HG03565 (cell line): ENCODE data around the gene KCNQ1OT1.

Source experiments
- ATAC-seq: cut with Tn5 transposase; IDR thresholded peaks from one replicate; pipeline ENCODE4 v1.9.1; 2021; ENCODE audit warnings: mild to moderate bottlenecking, moderate library complexity; ENCODE audit not compliant: unreplicated experiment

The KCNQ1OT1 gene

DNA sequence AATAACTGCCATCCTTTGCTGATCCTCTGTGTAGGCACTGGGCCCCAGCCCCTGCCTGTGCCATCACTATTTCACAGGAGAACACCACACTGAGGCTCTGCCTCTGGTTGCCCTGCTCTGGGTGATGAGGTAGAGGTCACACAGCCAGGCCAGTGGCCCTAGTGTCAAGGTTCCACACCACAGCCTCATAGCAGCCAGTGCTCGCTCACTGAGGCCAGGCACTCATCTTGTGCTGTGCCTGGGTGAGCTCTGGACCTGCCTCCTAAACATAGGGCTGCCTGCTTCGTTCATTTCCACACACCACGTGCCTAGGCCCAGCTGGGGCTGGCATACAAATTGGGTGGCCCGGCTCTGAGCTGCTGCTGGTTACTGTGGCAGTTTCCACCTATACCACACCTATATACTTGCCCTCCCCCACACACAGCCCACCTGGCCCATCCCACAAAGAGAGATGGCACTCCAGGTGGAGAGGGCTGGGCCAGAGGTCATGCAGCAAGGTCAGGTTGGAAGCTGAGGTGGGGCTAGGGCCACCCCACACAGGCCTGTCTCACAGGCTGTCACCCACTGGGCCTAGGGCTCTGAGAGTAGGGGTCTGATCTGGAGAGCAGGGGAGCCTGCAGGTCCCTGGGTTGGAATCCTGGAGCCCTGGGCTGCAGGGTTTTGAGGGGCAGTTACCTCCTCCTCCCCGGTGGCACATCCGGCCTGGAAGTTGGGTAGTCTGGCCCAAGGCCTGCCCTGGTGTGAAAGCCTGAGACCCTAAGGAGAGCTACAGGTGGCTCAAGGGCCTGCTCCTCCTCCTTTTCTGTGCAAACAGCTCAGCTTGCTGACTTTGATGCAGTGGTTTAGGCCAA is 11.2 kb downstream of the KCNQ1OT1 start:
- ATAC-seq, result no peak

DNA sequence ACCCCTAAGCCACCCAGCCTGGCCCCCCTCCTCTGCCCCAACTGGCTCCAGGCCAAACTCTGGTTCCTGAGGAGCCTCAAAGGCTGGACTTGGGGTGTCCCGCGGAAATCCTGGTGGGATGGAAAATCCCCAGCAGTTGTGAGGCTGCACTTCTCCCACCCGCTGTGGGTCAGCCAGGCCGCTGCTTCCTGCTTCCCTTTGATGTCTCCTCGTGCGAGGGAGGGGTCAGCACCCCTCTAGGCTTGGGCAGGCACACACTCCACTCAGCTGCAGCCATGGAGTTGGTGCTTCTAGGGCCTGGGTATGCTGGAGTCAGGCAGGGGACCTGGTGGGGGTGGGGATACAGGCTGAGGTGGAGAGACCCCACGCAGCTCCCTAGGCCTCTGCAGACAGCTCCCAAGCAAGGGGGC is 12.0 kb downstream of the KCNQ1OT1 start:
- no peak for ATAC-seq

DNA sequence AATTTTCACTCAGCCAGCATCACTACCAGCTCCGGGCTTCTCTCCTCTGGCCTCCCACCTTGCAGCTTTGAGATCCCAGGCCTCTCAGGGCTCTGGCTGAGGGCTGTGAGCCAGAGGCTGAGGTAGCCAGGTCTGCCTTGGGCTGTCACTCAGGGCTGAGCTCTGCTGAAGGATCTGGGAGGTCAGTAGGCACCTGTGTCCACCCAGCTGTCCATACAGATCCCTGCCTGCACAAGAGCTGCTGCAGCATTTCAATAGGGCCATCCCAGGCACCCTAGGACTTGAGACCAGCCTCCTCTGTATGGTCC is 12.6 kb downstream of the KCNQ1OT1 start:
- ATAC-seq, result no peak

DNA sequence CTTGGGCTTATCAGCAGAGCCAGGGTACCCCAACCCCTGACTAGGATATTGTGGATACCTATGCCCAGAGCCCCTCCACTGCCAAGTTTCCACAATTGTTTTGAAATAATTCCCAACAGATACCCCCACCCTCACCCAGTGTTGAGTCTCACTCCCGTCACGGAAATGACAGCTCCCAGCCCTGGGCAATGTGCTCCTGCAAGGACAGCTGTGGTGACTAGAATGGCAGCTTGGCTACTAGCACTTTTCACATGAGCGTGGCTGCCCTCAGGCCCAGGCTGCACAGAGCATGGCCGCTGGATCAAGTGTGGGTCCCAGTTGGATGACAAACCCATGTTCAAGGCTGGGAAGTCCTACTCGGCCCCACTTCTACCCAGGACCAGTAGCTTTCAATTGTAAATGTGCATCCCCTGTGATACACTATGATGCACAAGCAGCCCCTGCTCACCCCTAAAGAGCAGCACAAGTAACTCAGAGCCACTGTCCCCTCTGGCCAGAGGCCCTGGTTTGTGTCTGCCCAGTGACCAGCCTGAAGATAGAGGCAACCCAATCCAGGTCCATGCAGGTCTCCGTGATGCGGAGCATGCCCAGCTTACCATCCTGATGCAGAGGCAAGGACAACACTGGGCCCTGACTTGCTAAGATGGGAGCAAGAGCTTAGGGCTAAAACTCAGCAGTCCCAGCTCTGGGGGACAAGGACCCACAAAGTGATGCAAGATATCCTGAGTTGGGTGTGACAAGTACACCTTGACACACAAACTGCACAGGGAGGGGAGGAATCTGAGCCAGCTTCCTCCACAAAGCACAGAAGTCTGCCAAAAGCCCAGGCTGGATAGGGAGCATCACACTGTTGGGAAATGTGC is 13.2 kb downstream of the KCNQ1OT1 start:
- ATAC-seq, result no peak

DNA sequence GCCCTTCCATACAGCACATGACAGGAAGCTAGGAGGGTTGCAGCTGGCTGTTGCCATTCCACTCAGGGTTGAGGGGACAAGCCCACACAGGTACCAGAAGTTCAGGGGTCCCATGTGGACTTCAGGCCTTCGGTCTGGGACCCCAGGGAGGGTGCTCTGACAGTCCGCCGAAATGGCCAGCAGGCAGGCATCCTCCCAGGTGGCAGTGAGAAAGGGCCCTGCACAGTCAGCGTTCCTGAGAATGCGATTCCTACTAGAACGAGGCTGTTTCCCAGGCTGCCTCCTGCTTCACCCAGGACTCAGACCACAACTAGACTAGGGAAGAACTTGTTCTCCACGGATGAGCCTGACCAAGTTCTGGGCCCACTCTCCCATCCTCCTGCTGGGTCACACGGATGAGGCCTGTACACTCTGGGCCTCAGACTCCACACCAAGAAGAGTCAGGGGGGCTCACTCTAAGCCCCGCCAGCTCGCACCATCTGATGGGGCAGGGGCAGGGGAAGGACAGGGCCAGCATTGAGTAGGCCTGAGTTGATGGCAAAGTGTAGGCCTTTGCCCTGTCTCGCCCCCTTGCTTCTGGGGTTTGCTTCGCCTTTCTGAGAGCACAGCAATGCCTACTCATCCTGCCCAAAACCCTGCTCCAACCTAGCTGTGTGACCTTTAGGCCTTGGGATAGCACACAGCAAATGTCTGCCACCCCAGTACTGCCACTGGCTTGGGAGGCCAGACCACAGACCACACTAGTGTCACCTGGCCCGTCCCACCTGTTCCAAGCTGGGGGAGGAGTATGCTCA is 14.0 kb downstream of the KCNQ1OT1 start:
- ATAC-seq, result no peak

DNA sequence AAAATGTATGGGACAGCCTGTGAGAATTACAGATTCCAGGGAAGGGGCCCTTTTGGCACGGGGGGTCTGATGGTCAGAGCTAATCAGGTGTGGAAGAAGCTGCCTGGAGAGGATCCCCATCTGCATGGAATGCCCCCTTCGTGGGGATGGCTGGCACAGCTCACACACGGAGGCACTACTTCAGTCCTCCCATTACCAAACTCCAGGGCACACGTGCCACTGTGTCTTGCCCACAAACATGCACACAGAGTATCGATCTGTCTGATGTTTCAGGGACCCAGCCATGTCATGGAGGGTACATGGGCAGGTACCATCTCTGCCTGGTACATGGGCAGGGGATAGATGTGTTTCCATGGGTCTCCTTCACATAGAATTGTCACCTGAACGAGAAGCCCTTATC is 14.7 kb downstream of the KCNQ1OT1 start:
- no peak for ATAC-seq

DNA sequence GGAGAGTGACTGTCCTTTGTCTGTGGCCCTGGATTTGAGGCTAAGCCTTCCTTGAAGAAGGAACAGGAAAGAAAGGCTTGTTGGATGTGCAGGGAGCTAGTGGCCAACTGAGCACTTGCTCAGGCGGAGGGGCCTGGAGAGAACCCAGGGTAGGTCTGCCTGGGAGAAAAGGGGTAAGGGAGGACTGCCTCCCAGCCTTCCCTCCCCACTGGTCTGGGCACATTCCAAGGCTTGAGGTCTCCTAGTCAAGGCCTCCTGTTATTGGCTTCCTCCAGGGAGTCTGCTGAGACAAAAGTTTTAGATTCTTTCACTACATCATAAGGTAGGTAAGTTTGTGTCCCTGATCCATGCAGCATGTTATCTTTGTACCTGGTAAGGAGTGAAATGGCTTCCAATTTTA is 15.2 kb downstream of the KCNQ1OT1 start:
- ATAC-seq, result no peak

DNA sequence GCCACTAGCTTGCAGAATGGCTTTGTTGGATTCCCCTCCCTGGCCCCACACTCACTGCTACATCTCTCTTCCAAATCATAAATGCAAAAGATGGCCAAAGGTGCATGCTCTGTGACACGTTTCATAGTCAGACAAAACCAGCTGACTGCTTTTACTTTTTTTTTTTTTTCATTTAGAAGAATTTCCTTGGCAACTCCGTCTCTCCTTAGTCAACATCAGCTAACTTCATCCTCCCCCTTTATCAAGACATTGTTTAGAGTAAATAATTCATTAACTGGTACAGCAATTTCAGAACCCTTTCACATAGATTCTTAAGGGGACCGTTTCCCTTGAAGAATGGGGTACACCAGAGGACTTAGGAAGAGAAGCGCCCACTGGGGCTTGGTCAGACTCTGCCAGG is 16.0 kb downstream of the KCNQ1OT1 start:
- no peak for ATAC-seq

DNA sequence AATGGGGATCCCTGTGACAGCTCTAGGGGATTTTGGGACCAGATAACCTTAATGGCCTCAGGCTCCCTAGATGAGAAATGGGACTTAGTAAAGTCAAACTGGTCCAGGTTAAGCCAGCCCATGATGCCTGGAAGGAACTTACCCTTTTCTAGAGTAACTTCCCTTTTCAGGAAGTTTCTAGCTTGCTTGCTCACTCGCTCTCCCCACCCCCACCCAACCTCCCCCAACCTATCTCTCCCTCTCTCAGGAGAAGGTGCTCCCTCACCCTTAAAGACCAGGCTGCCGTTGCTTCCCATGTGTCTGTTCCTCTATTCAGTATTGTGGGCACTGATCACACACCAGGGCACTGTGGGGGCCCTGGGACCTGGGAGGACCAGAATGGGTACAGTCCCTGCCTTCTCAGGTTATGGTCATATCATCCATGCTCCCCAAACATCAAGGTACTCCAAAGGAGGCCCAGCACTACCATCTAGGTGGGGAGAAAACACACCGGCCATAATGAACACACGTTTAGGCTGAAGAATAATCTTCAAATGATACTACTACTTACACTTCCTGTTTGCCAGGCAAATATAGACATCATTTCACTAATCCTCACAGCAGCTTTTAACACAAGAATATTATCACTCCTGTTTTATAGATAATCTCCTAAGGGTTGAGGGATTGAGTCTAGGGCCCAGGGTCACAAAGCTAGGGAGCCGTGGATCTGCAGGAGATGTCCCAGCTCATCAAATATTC is 18.2 kb downstream of the KCNQ1OT1 start:
- ATAC-seq, result no peak

DNA sequence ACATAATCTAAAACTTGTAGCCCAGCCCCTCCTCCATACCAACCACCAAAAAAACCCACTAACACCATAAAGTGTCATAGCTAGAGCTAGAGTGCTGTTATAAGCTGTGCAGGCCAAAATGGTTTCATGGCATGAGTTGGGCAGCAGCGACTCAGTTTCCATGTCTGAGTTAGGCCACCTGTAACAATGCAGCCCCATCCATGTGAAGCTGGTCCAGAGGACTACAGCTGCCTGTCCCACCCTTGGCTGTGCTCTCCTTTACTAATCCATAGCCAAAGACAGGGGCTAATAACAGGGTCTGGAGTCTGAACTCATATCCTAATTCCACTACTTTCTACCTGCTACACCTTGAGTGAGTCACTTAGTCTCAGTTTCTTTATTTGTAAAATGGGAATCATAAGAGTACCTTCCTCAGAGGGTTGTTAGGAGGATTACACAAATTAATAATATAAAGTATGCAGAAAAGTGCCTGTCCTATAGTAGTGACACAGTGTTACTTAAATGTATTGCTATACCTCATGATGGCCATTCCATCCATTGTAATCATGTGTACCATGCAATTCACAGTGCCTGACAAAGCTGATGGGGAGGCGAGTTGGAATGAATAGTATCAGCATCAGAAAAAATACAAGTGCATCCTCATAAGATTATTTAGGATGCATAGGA is 20.6 kb downstream of the KCNQ1OT1 start:
- no peak for ATAC-seq

DNA sequence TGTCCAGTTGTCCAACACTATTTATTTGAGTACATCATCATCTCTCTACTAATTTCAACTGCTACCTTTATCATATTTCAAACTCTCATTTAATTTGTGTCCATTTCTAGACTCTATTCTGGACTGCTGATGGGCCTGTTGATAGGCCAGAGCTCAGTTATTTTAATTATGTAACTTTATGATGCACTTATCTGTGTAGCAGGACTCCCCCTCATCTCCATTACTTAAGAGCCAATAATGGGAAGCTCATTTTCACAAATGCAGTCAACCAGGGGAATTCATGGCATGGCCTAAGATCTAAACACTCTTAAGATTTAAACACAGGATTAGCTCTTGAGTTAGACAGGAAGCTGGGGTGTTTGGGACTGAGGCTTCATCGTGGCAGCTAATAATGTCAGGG is 21.4 kb downstream of the KCNQ1OT1 start:
- ATAC-seq, result no peak

DNA sequence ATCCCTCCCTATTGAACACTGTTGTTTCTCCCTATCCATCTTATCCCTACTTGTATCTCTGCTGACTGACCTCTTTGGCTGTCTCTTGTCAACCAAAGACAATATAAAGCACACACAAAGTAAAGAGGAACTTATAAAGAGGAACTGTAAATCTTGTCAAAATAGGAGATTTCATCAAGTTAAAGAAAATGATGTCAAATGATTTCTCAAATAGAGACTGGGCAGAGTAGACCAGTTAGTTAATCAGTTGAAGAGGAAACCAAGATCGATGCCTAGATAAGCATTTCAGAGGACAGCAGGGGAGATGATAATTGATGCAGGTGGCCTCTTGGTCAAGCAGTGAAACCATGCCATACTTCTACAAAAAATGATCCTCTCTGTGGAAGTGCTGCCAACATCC is 22.7 kb downstream of the KCNQ1OT1 start:
- ATAC-seq, result no peak

DNA sequence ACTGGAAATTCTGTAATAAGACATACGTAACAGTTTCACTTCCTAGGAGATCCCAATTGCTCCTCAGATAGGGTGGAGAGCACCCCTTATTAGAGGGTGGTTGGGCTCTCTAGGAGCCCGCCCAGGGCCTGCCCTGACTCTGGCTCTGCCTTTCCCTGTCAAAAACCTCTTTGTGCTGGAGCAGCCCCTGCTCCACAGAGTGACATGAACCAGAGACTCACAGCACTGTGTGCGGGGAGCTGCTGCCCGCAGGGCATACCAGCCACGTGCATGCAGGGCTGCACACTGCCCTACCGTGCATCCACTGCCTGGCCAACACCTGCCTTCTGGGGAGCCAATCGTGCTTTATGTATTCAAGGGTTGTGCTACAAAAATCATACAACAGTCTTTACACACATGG is 24.3 kb downstream of the KCNQ1OT1 start:
- no peak for ATAC-seq

DNA sequence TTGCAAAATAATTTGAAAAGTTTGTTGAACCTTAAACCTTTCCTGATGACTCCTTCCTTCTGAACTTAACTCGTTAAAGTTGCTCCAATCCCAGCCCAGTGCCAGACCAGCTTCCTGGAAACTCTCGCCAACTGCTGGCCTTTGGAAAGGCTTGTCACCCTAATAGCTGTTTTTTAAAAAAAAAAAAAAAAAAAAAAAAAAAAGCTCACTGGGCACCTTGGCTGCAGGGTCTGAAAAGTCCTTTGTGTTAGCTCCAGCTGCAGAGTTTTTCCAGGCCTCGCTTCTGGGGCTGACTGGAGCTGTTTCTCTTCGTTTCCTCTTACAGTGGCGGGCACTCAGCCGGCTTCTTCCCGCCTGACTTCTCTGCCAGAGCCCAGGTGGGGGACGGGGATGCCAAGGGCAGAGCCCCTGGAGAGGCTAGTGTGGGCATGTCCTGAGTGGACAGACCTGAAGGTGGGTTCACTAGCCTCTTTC is 25.1 kb downstream of the KCNQ1OT1 start:
- no peak for ATAC-seq

DNA sequence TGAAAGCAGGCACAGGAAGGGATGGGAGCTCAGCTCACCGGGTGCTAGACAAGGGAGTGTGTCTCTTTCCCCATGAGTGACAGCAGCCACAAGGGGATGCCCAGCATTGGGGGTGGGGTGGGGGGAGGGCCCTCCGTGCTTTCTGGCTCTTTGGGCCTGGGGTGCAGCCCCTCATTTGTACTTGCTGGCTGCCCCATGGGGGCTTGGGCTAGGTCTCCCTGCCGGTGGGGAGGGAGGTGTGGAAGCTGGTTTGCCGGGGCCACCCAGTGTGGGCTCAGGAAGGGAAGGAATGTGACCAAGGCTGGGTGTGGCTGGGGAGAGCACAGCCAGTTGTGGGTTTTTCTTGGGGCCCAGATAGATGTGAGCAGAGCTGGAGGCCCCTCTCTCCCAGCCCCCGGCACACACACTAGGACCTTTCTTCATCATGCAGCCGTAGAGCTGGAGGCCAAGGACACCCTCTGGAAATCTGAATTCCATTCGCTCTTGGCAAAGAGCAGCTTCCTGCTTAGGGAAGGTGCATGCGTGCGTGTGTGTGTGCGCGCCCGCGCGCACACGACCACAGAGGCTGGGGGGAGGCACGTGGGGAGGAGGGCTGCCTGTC is 25.8 kb downstream of the KCNQ1OT1 start:
- ATAC-seq, result no peak

DNA sequence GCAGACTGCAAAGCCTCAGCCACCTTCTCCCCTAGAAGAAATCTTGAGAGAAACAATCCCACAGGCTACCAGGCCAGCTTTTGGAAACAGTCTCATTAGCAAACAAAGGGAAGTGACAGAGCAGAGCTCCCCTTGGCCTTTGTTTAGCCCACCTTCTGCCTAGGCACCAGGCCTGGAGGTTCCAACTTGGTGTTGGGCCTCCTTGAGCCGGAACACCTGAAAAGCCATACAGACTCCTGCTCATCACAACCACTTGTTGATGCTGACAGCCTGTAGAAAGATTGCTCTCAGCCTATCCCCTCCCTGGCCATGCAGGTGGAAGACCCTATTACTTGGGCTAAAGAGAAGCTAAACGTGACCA is 26.6 kb downstream of the KCNQ1OT1 start:
- ATAC-seq, result no peak

DNA sequence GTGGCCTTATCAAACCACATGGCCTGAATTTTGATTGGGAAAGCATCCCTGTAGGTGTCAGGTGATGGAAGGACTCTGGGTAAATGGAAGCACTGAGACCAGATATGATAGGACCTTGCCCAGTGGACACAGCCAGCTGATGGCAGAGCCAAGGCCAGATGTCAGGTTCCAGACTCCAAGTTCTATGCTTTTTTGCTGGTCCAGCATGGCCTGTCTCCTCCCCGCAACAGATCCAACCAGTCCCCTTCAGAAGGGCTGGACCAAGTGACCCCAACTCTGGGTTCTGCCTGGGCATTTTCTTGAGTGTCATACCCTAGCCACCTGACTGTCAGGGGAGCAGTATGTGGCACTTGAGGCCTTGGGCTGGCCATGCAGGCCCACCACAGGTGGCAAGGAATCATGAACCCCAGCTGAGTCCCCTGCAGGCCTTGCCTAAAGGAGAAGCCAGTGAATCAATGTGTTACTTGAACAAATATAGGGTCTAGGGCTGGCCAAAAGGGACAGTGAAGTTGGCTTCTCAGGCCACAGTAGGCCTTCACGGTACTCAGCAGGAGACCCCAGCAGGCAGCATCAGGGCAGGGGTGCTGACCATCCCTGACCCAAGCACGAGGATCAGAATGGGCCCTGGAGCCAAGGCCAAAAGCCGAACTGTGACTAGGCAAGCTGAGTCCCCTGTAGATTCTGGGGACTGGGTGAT is 27.1 kb downstream of the KCNQ1OT1 start:
- ATAC-seq, result no peak

DNA sequence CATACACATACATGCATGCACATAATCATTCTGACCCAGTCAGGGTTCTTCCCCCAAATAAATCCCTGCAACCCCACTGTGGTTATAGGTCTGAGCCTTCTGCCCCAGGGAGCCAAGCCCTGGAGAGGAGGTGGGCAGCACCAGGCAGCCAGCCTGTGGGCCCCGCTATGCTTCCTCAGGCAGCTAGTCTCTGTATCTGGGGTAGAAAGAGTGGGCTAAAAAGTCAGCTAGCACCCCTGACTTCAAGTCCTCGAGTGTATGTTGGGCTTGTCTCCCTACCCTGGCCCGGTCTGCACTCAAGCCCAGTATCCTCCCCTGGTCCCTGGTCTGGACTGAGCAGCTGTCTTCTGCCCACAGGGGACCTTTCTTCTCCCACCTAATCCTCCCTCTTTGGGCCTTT is 28.0 kb downstream of the KCNQ1OT1 start:
- no peak for ATAC-seq

DNA sequence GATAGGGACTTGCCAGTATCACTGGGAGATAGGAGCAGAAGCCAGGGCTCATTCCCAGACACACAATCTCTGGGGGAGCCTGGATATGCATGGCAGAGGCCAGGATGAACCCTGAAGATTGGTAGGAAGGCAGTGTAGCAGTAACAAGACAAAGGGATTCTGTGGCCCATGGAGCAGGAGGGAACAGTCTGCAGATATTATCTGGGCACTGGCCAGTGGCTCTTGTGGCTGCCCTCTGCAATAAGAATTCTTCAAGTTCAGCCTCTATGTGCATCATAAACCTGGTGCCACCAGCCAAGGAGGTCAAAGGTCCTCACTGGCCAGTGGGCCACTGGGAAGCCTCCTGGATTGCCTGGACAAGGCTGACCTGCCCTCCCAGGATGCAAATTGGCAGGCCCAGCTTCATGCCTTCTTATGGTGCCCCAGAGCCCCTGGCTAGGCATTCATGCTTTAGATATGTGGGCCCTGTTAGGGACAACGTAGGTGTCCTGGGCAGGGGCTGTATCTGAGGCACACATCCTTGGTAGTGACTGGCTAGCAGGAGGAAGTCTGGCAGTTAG is 29.2 kb downstream of the KCNQ1OT1 start:
- no peak for ATAC-seq
